Body of pancreas (tissue), 4 donors: ENCODE measurements around the gene HPN. TPM values are rescaled to one million over a fixed set of nuclear protein-coding genes. Genes with fewer than 3 reads are reported as not detected.

Source experiments
- ATAC-seq: fragments of 150-250 bp; one replicate; pipeline ENCODE4 v1.9.1; 2016
- DNase-seq, 4 donors: peaks; one replicate each; pipeline ENCODE4 v3.0.0-alpha.2; 2019
- H3K27ac ChIP-seq, 4 donors: fragments of 200-600 bp; sonication (generic); 1 replicate in 3 of 4; 2 replicates in 1 of 4; pipeline versions ENCODE4 v1.5.1 to v1.6.1; 2016 to 2019; ENCODE audit warnings: mild to moderate bottlenecking in 1 of 4, mixed read lengths in 1 of 4, moderate library complexity in 1 of 4
- H3K27me3 ChIP-seq, 2 donors: fragments of 200-600 bp; sonication (generic); one replicate each; pipeline ENCODE4 v1.6.0; 2016; ENCODE audit warnings: mild to moderate bottlenecking in 1 of 2
- H3K36me3 ChIP-seq, 2 donors: fragments of 200-600 bp; sonication (generic); replicated peaks in 1 of 2; 2 replicates each; pipeline ENCODE4 v1.5.1; 2016; ENCODE audit warnings: low read depth in 2 of 2; ENCODE audit not compliant: insufficient read depth in 1 of 2
- H3K4me1 ChIP-seq: fragments of 200-600 bp; sonication (generic); one replicate; pipeline ENCODE4 v1.6.0; 2016
- H3K4me3 ChIP-seq, 2 donors: fragments of 200-600 bp; sonication (generic); 1 replicate in 1 of 2; 2 replicates in 1 of 2; pipeline ENCODE4 v1.5.1; 2016 to 2019
- H3K9me3 ChIP-seq, 3 donors: fragments of 200-600 bp; sonication (generic); 1 replicate in 2 of 3; 2 replicates in 1 of 3; pipeline ENCODE4 v1.5.1; 2016
- CTCF ChIP-seq, 7 experiments: fragments of 450-650 bp in 4 of 7; fragments of 200-600 bp in 3 of 7; sonication (generic) in 3 of 7; IDR thresholded peaks; one replicate each; pipeline ENCODE4 v1.5.1; 2016 to 2019; ENCODE audit warnings: antibody characterized with exemption in 7 of 7
- POLR2A ChIP-seq, 3 donors: fragments of 450-650 bp; IDR thresholded peaks; one replicate each; pipeline ENCODE4 v1.6.1; 2016; ENCODE audit warnings: antibody characterized with exemption in 3 of 3, mild to moderate bottlenecking in 2 of 3
- WGBS, 2 donors: methylation state at CpG; one replicate each; pipeline ENCODE4 v1.1.5; 2017; 5-methylcytosine and 5-hydroxymethylcytosine counted together
- intact Hi-C: fragments of 100-400 bp; cut with DNase I; formaldehyde crosslinking; loops from one replicate; pipeline ENCODE4 v1.15.1; 2023
- total RNA-seq, 2 donors: library from RNA; depleted of rRNA; stranded (reverse); fragments of >200 nt; gene quantifications; one replicate each; pipeline ENCODE4 v1.1.0, GENCODE V29; 2016

Gene HPN
- total RNA-seq, 2 donors from 2014 or later, result 135 to 289 TPM

- 86 to 87% methylated on average over 22 to 30 of the region's 30 CpGs for WGBS, 2 donors
- DNase-seq, result no peak
- Histone ChIP-seq H3K27ac (no peak overlapping the region), H3K4me1 (peaks cover 22% of the 10 kb centered on the region), H3K4me3 (no peak overlapping the region), H3K36me3 (no peaks in the 10 kb centered on the region), H3K27me3 (peaks cover 0 to 3% of the 10 kb centered on the region in 2 donors), H3K9me3 (no peaks in the 10 kb centered on the region)
- no peak for ATAC-seq
- no peak for TF ChIP-seq CTCF (IDR thresholded peaks at IDR 0.05)
- TF ChIP-seq POLR2A (IDR thresholded peaks at IDR 0.05), result no peak
- intact Hi-C loops, result no loop called here
These were observed 8.2 kb upstream of the HPN start for GRCh38 chr19:35033067-35034004.

GRCh38 chr19:35034005-35034502, 7.5 kb upstream of the HPN start:
- Histone ChIP-seq H3K27me3 (peaks cover 0 to 3% of the 10 kb centered on the region in 2 donors), H3K4me1 (peaks cover 17% of the 10 kb centered on the region), H3K36me3 (no peaks in the 10 kb centered on the region), H3K4me3 (no peak overlapping the region), H3K27ac (no peak overlapping the region), H3K9me3 (no peaks in the 10 kb centered on the region)
- DNase-seq, result no peak
- TF ChIP-seq POLR2A (IDR thresholded peaks at IDR 0.05), result no peak
- TF ChIP-seq CTCF (IDR thresholded peaks at IDR 0.05), result no peak
- intact Hi-C loops, result no loop called here
- WGBS, 2 donors, result 87 to 100% methylated on average over 5 to 17 of the region's 17 CpGs
- no peak for ATAC-seq

- intact Hi-C loops, result no loop called here
- Histone ChIP-seq H3K9me3 (no peaks in the 10 kb centered on the region), H3K27ac (no peak overlapping the region), H3K4me3 (no peak overlapping the region), H3K4me1 (peaks cover 13% of the 10 kb centered on the region), H3K27me3 (peaks cover 0 to 2% of the 10 kb centered on the region in 2 donors), H3K36me3 (no peaks in the 10 kb centered on the region)
- TF ChIP-seq POLR2A (IDR thresholded peaks at IDR 0.05), result no peak
- no peak for TF ChIP-seq CTCF (IDR thresholded peaks at IDR 0.05)
- 87% methylated on average over 14 to 17 of the region's 17 CpGs for WGBS, 2 donors
- ATAC-seq, result no peak
- no peak for DNase-seq
These were observed 6.7 kb upstream of the HPN start for GRCh38 chr19:35034588-35035382.

GRCh38 chr19:35037716-35038622, 3.6 kb upstream of the HPN start:
- Histone ChIP-seq H3K4me3 (no peak overlapping the region), H3K4me1 (peaks cover 30% of the 10 kb centered on the region), H3K9me3 (no peaks in the 10 kb centered on the region), H3K27ac (peak overlapping the region in 2 of 4 donors; percentile 14 to 91), H3K27me3 (no peaks in the 10 kb centered on the region), H3K36me3 (no peaks in the 10 kb centered on the region)
- intact Hi-C loops, result no loop called here
- ATAC-seq, result no peak
- peak in 1 of 4 donors; percentile 43 for DNase-seq
- TF ChIP-seq CTCF (IDR thresholded peaks at IDR 0.05) (no peak), POLR2A (IDR thresholded peaks at IDR 0.05) (no peak)
- WGBS, 2 donors, result 73 to 77% methylated on average over 13 of the region's 13 CpGs
